PC-9 (cell line): ENCODE measurements around the gene PKD2L1. TPM values are rescaled to one million over a fixed set of nuclear protein-coding genes. Genes with fewer than 3 reads are reported as not detected.

ENCODE experiments used
- BruUV-seq: library from RNA; stranded (reverse); fragments of 400-500 nt; replicated peaks from 2 replicates; lab custom pipeline; 2021; lab: Mats Ljungman, UMichigan
- CTCF ChIA-PET: fragments of 300-600 bp; sonication (Branson Sonifier 250); formaldehyde crosslinking; loops from one replicate; lab custom pipeline; 2022; ENCODE audit warnings: antibody characterized with exemption; lab: Charles Lee
- POLR2A ChIA-PET: fragments of 300-600 bp; sonication (Branson Sonifier 250); formaldehyde crosslinking; loops from one replicate; lab custom pipeline; 2022; ENCODE audit warnings: antibody characterized with exemption; ENCODE audit not compliant: unreplicated experiment; lab: Charles Lee
- DNase-seq, 2 experiments: peaks; one replicate each; pipeline versions ENCODE4 v3.0.0 to v3.0.0-alpha.2; 2015 to 2022; ENCODE audit warnings: mixed read lengths in 1 of 2
- H2AFZ ChIP-seq: fragments of 200-600 bp; sonication (generic); 2 replicates; pipeline ENCODE4 v1.8.1; 2017; ENCODE audit warnings: antibody characterized with exemption
- H3F3A ChIP-seq: fragments of 200-600 bp; sonication (generic); 2 replicates; pipeline ENCODE4 v1.8.1; 2017; ENCODE audit warnings: antibody characterized with exemption, mild to moderate bottlenecking, low read depth; ENCODE audit not compliant: insufficient read depth
- H3K27ac ChIP-seq: fragments of 200-600 bp; sonication (generic); 2 replicates; pipeline ENCODE4 v1.6.1; 2016; ENCODE audit warnings: mixed run types
- H3K27me3 ChIP-seq: fragments of 200-600 bp; sonication (generic); 2 replicates; pipeline ENCODE4 v1.6.1; 2016; ENCODE audit warnings: low read depth, mixed run types; ENCODE audit not compliant: insufficient read depth
- H3K36me3 ChIP-seq: fragments of 200-600 bp; sonication (generic); 2 replicates; pipeline ENCODE4 v1.6.1; 2016; ENCODE audit warnings: low read depth, mixed run types
- H3K4me1 ChIP-seq: fragments of 200-600 bp; sonication (generic); replicated peaks from 2 replicates; pipeline ENCODE4 v1.6.1; 2016; ENCODE audit warnings: mixed run types; ENCODE audit not compliant: insufficient read depth
- H3K4me2 ChIP-seq: fragments of 200-600 bp; sonication (generic); 2 replicates; pipeline ENCODE4 v1.6.1; 2017; ENCODE audit warnings: mixed run types
- H3K4me3 ChIP-seq: fragments of 200-600 bp; sonication (generic); 2 replicates; pipeline ENCODE4 v1.6.1; 2016; ENCODE audit warnings: mixed run types
- H3K79me2 ChIP-seq: fragments of 200-600 bp; sonication (generic); 2 replicates; pipeline ENCODE4 v1.6.1; 2017; ENCODE audit warnings: low read depth, mixed run types
- H3K9me2 ChIP-seq: fragments of 200-600 bp; sonication (generic); 2 replicates; pipeline ENCODE4 v1.8.1; 2017; ENCODE audit warnings: mild to moderate bottlenecking; ENCODE audit not compliant: insufficient read depth
- H3K9me3 ChIP-seq: fragments of 200-600 bp; sonication (generic); 2 replicates; pipeline ENCODE4 v1.8.1; 2016; ENCODE audit warnings: low read depth; ENCODE audit not compliant: insufficient read depth
- H4K20me1 ChIP-seq: fragments of 200-600 bp; sonication (generic); 2 replicates; pipeline ENCODE4 v1.8.1; 2017; ENCODE audit not compliant: insufficient read depth
- EZH2 ChIP-seq: fragments of 200-600 bp; sonication (generic); IDR thresholded peaks from 2 replicates; pipeline ENCODE4 v1.8.0; 2017; ENCODE audit warnings: antibody characterized with exemption, low read depth
- intact Hi-C: fragments of 100-400 bp; cut with micrococcal nuclease; formaldehyde crosslinking; loops from one replicate; pipeline ENCODE4 v1.10.0; 2022; ENCODE audit not compliant: unreplicated experiment
- total RNA-seq: library from RNA; stranded (reverse); gene quantifications from 2 replicates; pipeline ENCODE4 v1.2.3, GENCODE V29; 2021
- TF ChIP-seq, protein P1 (sequence below): fragments of 200-600 bp; sonication (generic); conservative IDR thresholded peaks from 2 replicates; pipeline ENCODE4 v1.6.1; 2017; ENCODE audit warnings: mixed run types, antibody characterized with exemption, mild to moderate bottlenecking, moderate library complexity

PKD2L1 gene
- total RNA-seq, 1 experiment from 2014 or later = not detected

DNA sequence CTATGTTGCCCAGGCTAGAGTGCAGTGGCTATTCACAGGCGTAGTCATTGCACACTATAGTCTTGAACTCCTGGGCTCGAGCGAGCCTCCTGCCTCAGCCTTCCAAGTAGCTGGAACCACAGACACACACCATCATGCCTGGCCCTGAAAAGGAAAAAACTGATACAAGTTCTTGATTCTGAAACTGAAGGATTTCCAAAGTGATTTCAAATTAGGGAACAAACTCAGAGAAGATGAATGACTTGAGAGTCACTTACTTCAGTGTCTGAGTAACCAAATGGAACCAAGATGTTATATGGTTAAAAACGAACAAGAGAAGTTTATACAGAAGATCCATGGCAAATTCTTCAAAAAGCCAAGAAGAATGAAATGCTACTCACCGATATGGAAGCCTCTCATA, 77.0 kb downstream of the PKD2L1 start:
- Histone ChIP-seq H3K27ac (no peak overlapping the region), H3F3A (no peaks in the 10 kb centered on the region), H3K27me3 (no peaks in the 10 kb centered on the region), H3K79me2 (no peaks in the 10 kb centered on the region), H3K4me2 (no peak overlapping the region), H3K4me3 (no peak overlapping the region), H3K36me3 (0 out of 2 replicates have a peak, but pooled peaks cover 3% of the 10 kb centered on the region), H4K20me1 (no peaks in the 10 kb centered on the region), H3K4me1 (no peaks in the 10 kb centered on the region), H3K9me2 (no peaks in the 10 kb centered on the region), H3K9me3 (no peaks in the 10 kb centered on the region), H2AFZ (no peak overlapping the region)
- CTCF ChIA-PET = no interaction called here
- intact Hi-C loops = no loop called here
- no peak for DNase-seq
- POLR2A ChIA-PET = no interaction called here
- BruUV-seq = no TSS peak
- TF ChIP-seq, protein P1, sequence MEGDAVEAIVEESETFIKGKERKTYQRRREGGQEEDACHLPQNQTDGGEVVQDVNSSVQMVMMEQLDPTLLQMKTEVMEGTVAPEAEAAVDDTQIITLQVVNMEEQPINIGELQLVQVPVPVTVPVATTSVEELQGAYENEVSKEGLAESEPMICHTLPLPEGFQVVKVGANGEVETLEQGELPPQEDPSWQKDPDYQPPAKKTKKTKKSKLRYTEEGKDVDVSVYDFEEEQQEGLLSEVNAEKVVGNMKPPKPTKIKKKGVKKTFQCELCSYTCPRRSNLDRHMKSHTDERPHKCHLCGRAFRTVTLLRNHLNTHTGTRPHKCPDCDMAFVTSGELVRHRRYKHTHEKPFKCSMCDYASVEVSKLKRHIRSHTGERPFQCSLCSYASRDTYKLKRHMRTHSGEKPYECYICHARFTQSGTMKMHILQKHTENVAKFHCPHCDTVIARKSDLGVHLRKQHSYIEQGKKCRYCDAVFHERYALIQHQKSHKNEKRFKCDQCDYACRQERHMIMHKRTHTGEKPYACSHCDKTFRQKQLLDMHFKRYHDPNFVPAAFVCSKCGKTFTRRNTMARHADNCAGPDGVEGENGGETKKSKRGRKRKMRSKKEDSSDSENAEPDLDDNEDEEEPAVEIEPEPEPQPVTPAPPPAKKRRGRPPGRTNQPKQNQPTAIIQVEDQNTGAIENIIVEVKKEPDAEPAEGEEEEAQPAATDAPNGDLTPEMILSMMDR = no peak
- TF ChIP-seq EZH2 = no peak

DNA sequence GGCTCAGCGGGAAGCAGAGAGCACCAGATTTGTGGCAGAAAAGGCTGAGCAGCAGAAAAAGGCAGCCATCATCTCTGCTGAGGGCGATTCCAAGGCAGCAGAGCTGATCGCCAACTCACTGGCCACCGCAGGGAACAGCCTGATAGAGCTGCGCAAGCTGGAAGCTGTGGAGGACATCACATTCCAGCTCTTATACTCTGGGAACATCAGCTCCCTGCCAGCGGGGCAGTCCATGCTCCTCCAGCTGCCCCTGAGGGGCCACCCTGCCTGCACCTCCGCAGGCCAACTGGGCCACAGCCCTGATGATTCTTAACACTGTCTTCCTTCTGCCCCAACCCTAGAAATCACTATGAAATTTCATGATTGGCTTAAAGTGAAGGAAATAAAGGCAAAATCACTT, 81.2 kb downstream of the PKD2L1 start:
- no TSS peak for BruUV-seq
- Histone ChIP-seq H3K27ac (no peak overlapping the region), H3F3A (no peaks in the 10 kb centered on the region), H3K79me2 (no peaks in the 10 kb centered on the region), H3K4me2 (no peak overlapping the region), H3K4me1 (no peaks in the 10 kb centered on the region), H3K4me3 (no peak overlapping the region), H4K20me1 (no peaks in the 10 kb centered on the region), H3K36me3 (0 out of 2 replicates have a peak, but pooled peaks cover 3% of the 10 kb centered on the region), H2AFZ (no peak overlapping the region), H3K27me3 (no peaks in the 10 kb centered on the region), H3K9me3 (no peaks in the 10 kb centered on the region), H3K9me2 (no peaks in the 10 kb centered on the region)
- intact Hi-C loops = no loop called here
- CTCF ChIA-PET = no interaction called here
- TF ChIP-seq EZH2 = no peak
- TF ChIP-seq, protein P1 = no peak
- no peak for DNase-seq
- POLR2A ChIA-PET = no interaction called here

DNA sequence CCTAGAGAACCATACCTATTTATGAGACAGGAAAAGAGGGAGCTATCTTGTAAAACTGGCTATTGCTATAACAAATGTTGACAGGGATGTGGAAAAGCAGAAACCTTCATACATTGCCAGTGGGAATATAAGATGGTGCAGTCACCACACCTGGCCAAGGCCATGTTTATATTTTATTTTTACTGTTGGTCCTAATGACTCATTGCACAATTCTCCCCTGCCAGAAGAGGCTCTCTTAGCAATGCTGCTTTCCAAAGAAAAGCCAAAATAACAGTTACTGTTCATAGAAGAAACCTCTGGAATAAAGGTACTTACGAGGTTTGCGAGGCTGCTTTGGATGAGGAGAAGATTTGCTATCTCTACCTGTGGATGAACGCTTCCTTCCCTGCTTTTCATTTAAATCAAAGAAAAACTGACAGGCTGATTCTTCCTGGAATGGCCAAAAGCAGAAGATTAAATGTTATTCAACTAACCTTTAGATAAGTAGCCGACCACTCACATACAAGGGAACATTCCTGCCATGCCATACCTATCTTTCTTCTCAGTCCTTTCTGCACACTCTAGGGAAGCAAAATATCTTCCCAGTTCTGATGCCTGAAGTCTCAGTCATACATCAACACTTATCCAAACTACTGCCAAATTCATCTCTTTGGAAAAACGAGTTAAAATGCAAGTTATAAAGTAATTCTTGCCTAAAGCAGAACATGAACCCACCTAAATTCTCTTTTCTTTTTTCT, 84.4 kb downstream of the PKD2L1 start:
- H3K36me3 ChIP-seq = no peaks in the 10 kb centered on the region
- H3F3A ChIP-seq = no peaks in the 10 kb centered on the region
- H3K27ac ChIP-seq = no peak overlapping the region

More for the DNA sequence above, 84.4 kb downstream of the PKD2L1 start:
- Histone ChIP-seq H4K20me1 (no peaks in the 10 kb centered on the region), H3K27me3 (no peaks in the 10 kb centered on the region), H3K4me1 (no peaks in the 10 kb centered on the region), H3K4me3 (no peak overlapping the region), H3K9me3 (no peaks in the 10 kb centered on the region), H3K4me2 (no peak overlapping the region), H3K9me2 (no peaks in the 10 kb centered on the region), H3K79me2 (no peaks in the 10 kb centered on the region), H2AFZ (no peak overlapping the region)
- POLR2A ChIA-PET = no interaction called here
- DNase-seq = no peak
- BruUV-seq = no TSS peak
- TF ChIP-seq, protein P1 = no peak
- TF ChIP-seq EZH2 = no peak
- intact Hi-C loops = no loop called here
- CTCF ChIA-PET = no interaction called here
